GM19239 (cell line): Measurements from ENCODE around the gene ANKS1A.
"Not testable (repeated sequence)": the region's sequence is repeated elsewhere in the genome, so short reads cannot be mapped to it uniquely, and the experiment has no call there.

Experiments
- DNase-seq: peaks from one replicate; pipeline ENCODE4 v3.0.0; 2011; ENCODE audit warnings: low spot score; ENCODE audit not compliant: insufficient read length
- FAIRE-seq: peaks from 2 replicates; lab custom pipeline; 2011; peaks lifted over from hg19 to GRCh38; lab: Jason Lieb, UNC

Gene ANKS1A

GRCh38 chr6:34888874-34889555, at the start of gene ANKS1A:
Gene ANKS1A (plus strand): TSS chr6:34889255. CDS start chr6:34889403, 148 bp downstream.
- DNase-seq (peak; percentile 74), FAIRE-seq (peak; percentile 79)

- DNase-seq (no peak), FAIRE-seq (no peak)
Measured at GRCh38 chr6:34839666-34840352, 49.2 kb upstream of the ANKS1A start.

- FAIRE-seq, DNase-seq: not testable (repeated sequence)
Measured at GRCh38 chr6:34849066-34849465, 40.0 kb upstream of the ANKS1A start.

- FAIRE-seq, result no peak
- no peak for DNase-seq
Measured at GRCh38 chr6:34851361-34851760, 37.7 kb upstream of the ANKS1A start.

- DNase-seq (no peak), FAIRE-seq (no peak)
Measured at GRCh38 chr6:34852406-34853085, 36.5 kb upstream of the ANKS1A start.

- no peak for FAIRE-seq
- no peak for DNase-seq
Measured at GRCh38 chr6:34855463-34855862, 33.6 kb upstream of the ANKS1A start.

GRCh38 chr6:34858681-34859080, 30.4 kb upstream of the ANKS1A start:
- DNase-seq, result no peak
- FAIRE-seq, result no peak

- DNase-seq (no peak), FAIRE-seq (no peak)
Measured at GRCh38 chr6:34859951-34860350, 29.1 kb upstream of the ANKS1A start.

- DNase-seq (no peak), FAIRE-seq (no peak)
Measured at GRCh38 chr6:34860776-34861175, 28.3 kb upstream of the ANKS1A start.

- FAIRE-seq (no peak), DNase-seq (no peak)
Measured at GRCh38 chr6:34864007-34864406, 25.0 kb upstream of the ANKS1A start.

GRCh38 chr6:34865107-34865506, 23.9 kb upstream of the ANKS1A start:
- FAIRE-seq, result no peak
- no peak for DNase-seq

GRCh38 chr6:34866509-34866908, 22.5 kb upstream of the ANKS1A start:
- no peak for DNase-seq

GRCh38 chr6:34867484-34867883, 21.6 kb upstream of the ANKS1A start:
- DNase-seq (no peak), FAIRE-seq (no peak)

More at GRCh38 chr6:34866509-34866908, 22.5 kb upstream of the ANKS1A start:
- no peak for FAIRE-seq

GRCh38 chr6:34871853-34872252, 17.2 kb upstream of the ANKS1A start:
- FAIRE-seq (no peak), DNase-seq (no peak)

GRCh38 chr6:34872332-34872731, 16.7 kb upstream of the ANKS1A start:
- DNase-seq (no peak), FAIRE-seq (no peak)

- DNase-seq (no peak), FAIRE-seq (no peak)
Measured at GRCh38 chr6:34875292-34876213, 13.5 kb upstream of the ANKS1A start.

GRCh38 chr6:34876472-34876871, 12.6 kb upstream of the ANKS1A start:
- no peak for FAIRE-seq
- DNase-seq, result no peak

GRCh38 chr6:34877259-34877658, 11.8 kb upstream of the ANKS1A start:
- FAIRE-seq (no peak), DNase-seq (no peak)

GRCh38 chr6:34877869-34878485, 11.1 kb upstream of the ANKS1A start:
- DNase-seq, result no peak
- FAIRE-seq, result no peak

- not testable (repeated sequence) for DNase-seq, FAIRE-seq
Measured at GRCh38 chr6:34884073-34884472, 5.0 kb upstream of the ANKS1A start.
